Smooth muscle cell of the umbilical artery (primary cell): ENCODE measurements around the gene PREPL. TPM values are rescaled to one million over a fixed set of nuclear protein-coding genes. Genes with fewer than 3 reads are reported as not detected.

Experiments used
- total RNA-seq: library from RNA; depleted of rRNA; stranded (reverse); fragments of >200 nt; gene quantifications from 2 replicates; pipeline ENCODE4 v1.2.3, GENCODE V29; 2014

Gene PREPL
- 97.7 and 115 TPM in 2 replicates for total RNA-seq

GRCh38 chr2:44361330-44362206, at the start of gene PREPL, which contains the start of gene CAMKMT:
TSS of gene PREPL (minus strand) at chr2:44361494. CDS start at chr2:44346342, 15,152 bp downstream.
TSS of gene CAMKMT (plus strand) at chr2:44361947.

Other genes starting within 250 kb of the PREPL start
- 22.3 and 25.7 TPM in 2 replicates for gene PPM1B, start 192.6 kb downstream of the PREPL start, total RNA-seq
- gene SLC3A1, start 86.0 kb downstream of the PREPL start, total RNA-seq: not detected in 2 replicates
- gene CAMKMT, start 453 bp upstream of the PREPL start, total RNA-seq: 8.6 and 10.1 TPM in 2 replicates